Measurements from ENCODE around the gene ANKS3.

ANKS3 gene

DNA sequence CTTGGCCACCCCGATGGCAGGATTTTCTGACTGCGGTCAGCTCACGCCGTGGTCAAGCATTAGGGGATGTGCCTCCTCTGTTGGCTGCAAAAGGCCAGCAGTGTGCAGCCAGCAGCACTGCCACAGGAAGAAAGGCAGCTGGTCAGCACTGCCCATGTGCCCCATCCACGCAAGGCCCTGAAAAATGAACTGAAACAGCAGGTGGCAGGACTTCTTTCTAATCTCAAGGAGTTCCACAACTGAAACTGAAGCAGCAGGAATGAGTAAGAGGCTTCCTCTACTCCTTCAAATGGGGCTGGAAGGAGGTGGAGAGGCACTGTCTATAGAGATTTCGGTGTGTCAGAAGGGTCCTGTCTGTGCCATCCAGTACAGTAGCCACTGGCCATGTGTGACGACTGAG lies 29.7 kb upstream of the ANKS3 start:
- DNase-seq (ENCODE audit: extremely low spot score) = no peak
- ChIA-PET CTCF (interaction anchor here (0.7 to 0.8 kb wide), 2 partner anchors 14 to 136 kb away, joined by 4 to 7 read pairs; no protein-coding TSS in a partner anchor), POLR2A (no interaction called here)

DNA sequence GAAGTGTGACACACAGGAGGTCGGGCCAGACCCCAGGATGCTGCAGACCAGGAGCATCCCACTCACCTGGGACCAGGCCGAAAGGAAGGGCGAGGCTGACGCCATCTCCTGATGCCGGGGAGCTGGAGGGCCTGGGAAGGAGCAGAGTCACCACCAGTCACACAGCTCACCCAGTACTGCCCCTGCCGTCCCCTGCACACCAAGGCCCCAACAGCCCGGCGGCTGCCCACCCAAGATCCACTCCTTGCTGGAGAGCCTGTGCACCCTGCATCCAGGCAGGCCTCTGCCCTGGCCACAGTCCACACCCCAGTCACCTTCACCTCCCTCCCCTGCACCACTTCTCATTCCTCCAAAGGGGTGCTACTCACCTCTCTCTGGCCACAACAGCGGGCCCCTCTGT lies 28.1 kb upstream of the ANKS3 start:
- TF ChIP-seq L3MBTL2 (conservative IDR thresholded peaks at IDR 0.05) = no peak
- no peak for TF ChIP-seq FOXA1 (IDR thresholded peaks at IDR 0.05)
- TF ChIP-seq SUZ12 (IDR thresholded peaks at IDR 0.05) = no peak
- no peak for TF ChIP-seq CTBP1 (IDR thresholded peaks at IDR 0.05; ENCODE audit: borderline replicate concordance)
- no peak for TF ChIP-seq HDGF (IDR thresholded peaks at IDR 0.05; ENCODE audit: borderline replicate concordance)
- no peak for TF ChIP-seq LEF1 (IDR thresholded peaks at IDR 0.05; ENCODE audit: borderline replicate concordance)
- TF ChIP-seq TARDBP (IDR thresholded peaks at IDR 0.05) = no peak
- TF ChIP-seq FOXM1 (IDR thresholded peaks at IDR 0.05; ENCODE audit: borderline replicate concordance) = no peak
- no peak for TF ChIP-seq NFRKB (IDR thresholded peaks at IDR 0.05)
- no peak for TF ChIP-seq ELF4 (IDR thresholded peaks at IDR 0.05)
- no peak for TF ChIP-seq ZNF384 (IDR thresholded peaks at IDR 0.05)
- TF ChIP-seq BHLHE40 (IDR thresholded peaks at IDR 0.05; ENCODE audit: borderline replicate concordance) = no peak
- no peak for TF ChIP-seq FOXK2 (IDR thresholded peaks at IDR 0.05)
- no peak for TF ChIP-seq SP1 (IDR thresholded peaks at IDR 0.05)
- ChIA-PET POLR2A (no interaction called here), CTCF (interaction anchor here (0.6 kb wide), 1 partner anchor 1728 kb away, joined by 4 read pairs; no protein-coding TSS in a partner anchor)
- no peak for DNase-seq (ENCODE audit: extremely low spot score)

More for the DNA sequence above, 29.7 kb upstream of the ANKS3 start:
- no peak for TF ChIP-seq NFRKB (IDR thresholded peaks at IDR 0.05)
- TF ChIP-seq ELF4 (IDR thresholded peaks at IDR 0.05) = no peak
- no peak for TF ChIP-seq HDGF (IDR thresholded peaks at IDR 0.05; ENCODE audit: borderline replicate concordance)
- TF ChIP-seq FOXK2 (IDR thresholded peaks at IDR 0.05) = no peak
- TF ChIP-seq SUZ12 (IDR thresholded peaks at IDR 0.05) = no peak
- TF ChIP-seq ZNF384 (IDR thresholded peaks at IDR 0.05) = no peak
- no peak for TF ChIP-seq FOXA1 (IDR thresholded peaks at IDR 0.05)
- no peak for TF ChIP-seq LEF1 (IDR thresholded peaks at IDR 0.05; ENCODE audit: borderline replicate concordance)
- TF ChIP-seq BHLHE40 (IDR thresholded peaks at IDR 0.05; ENCODE audit: borderline replicate concordance) = no peak
- no peak for TF ChIP-seq TARDBP (IDR thresholded peaks at IDR 0.05)
- TF ChIP-seq, protein P1, sequence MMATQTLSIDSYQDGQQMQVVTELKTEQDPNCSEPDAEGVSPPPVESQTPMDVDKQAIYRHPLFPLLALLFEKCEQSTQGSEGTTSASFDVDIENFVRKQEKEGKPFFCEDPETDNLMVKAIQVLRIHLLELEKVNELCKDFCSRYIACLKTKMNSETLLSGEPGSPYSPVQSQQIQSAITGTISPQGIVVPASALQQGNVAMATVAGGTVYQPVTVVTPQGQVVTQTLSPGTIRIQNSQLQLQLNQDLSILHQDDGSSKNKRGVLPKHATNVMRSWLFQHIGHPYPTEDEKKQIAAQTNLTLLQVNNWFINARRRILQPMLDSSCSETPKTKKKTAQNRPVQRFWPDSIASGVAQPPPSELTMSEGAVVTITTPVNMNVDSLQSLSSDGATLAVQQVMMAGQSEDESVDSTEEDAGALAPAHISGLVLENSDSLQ (IDR thresholded peaks at IDR 0.05) = no peak
- no peak for TF ChIP-seq L3MBTL2 (conservative IDR thresholded peaks at IDR 0.05)
- no peak for TF ChIP-seq ARNT (IDR thresholded peaks at IDR 0.05)
- no peak for TF ChIP-seq CTBP1 (IDR thresholded peaks at IDR 0.05; ENCODE audit: borderline replicate concordance)
- TF ChIP-seq FOXM1 (IDR thresholded peaks at IDR 0.05; ENCODE audit: borderline replicate concordance) = no peak
- no peak for TF ChIP-seq SP1 (IDR thresholded peaks at IDR 0.05)

DNA sequence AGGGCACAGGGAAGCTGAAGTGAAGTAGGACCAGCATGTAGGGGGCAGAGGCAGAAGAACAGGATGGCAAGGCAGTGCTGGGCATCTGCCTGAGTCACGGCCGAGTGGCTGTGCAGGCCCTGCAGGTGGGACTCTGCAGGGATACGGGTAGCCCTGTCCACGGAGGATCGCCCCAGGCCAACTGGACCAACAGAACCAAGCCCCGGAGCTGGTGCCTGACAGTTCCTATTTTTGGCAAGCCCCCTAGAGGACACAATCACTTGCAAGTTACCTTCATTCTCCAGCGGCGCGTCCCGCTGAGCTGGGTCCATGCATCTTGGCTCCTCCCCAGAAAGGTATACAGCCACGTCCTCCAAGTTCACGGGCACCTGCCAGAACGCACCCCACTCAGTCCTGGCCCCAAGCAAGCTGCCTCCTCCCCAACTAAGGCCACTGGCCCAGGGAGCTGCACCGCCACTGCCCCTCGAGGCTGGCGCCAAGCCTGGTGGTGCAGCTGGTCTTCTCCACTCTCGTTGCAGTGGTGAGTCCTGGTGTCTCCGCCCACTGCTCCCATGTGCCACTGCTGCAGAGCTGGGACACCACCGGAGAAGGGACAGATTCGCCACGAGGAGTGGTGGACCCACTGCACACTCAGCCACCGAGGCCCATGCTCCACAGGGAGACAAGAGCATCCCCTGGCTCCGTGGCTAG lies 26.3 kb upstream of the ANKS3 start:
- ChIA-PET CTCF (no interaction called here), POLR2A (no interaction called here)
- TF ChIP-seq FOXK2 (IDR thresholded peaks at IDR 0.05) = no peak
- no peak for TF ChIP-seq SP1 (IDR thresholded peaks at IDR 0.05)
- no peak for TF ChIP-seq TARDBP (IDR thresholded peaks at IDR 0.05)
- no peak for TF ChIP-seq LEF1 (IDR thresholded peaks at IDR 0.05; ENCODE audit: borderline replicate concordance)
- no peak for TF ChIP-seq L3MBTL2 (conservative IDR thresholded peaks at IDR 0.05)
- no peak for DNase-seq (ENCODE audit: extremely low spot score)

DNA sequence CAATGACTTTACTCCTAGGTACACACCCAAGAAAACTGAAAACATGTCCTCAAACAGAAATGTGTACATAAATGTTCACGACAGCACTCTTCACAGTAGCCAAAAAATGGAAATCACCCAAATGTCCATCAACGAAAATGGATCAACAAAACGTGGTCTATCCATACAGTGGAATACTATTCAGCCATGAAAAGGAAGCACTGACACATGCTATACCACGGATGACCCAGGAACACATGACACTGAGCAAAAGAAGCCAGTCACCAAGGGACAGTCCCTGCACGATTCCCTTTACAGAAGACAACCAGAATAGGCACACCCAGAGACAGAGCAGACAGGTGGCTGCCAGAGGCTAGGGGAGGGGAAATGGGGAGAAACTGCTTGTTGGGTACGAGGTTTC lies 21.6 kb upstream of the ANKS3 start:
- ChIA-PET CTCF (no interaction called here), POLR2A (no interaction called here)

DNA sequence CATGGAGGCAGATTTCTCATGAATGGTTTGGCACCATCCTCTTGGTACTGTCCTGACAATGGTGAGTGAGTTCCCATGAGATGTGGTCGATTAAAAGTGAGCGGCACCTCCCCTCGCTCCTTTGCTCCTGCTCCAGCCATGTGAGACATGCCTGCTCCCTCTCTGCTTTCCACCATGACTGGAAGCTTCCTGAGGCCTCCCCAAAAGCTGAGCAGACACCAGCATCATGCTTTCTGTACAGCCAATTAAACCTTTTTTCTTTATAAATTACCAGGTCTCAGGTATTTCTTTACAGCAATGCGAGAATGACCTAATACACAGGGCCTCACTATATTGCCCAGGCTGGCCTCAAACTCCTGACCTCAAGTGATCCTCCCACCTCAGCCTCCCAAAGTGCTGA lies 20.8 kb upstream of the ANKS3 start:
- CTCF ChIA-PET = no interaction called here
- TF ChIP-seq TARDBP (IDR thresholded peaks at IDR 0.05) (no peak), ZNF384 (IDR thresholded peaks at IDR 0.05) (no peak), L3MBTL2 (conservative IDR thresholded peaks at IDR 0.05) (no peak), CTBP1 (IDR thresholded peaks at IDR 0.05; ENCODE audit: borderline replicate concordance) (no peak), FOXM1 (IDR thresholded peaks at IDR 0.05; ENCODE audit: borderline replicate concordance) (no peak), BHLHE40 (IDR thresholded peaks at IDR 0.05; ENCODE audit: borderline replicate concordance) (no peak), FOXK2 (IDR thresholded peaks at IDR 0.05) (no peak), SP1 (IDR thresholded peaks at IDR 0.05) (no peak), NFRKB (IDR thresholded peaks at IDR 0.05) (no peak), FOXA1 (IDR thresholded peaks at IDR 0.05) (no peak)
- TF ChIP-seq, protein P1 (IDR thresholded peaks at IDR 0.05) = no peak
- POLR2A ChIA-PET = no interaction called here
- no peak for DNase-seq (ENCODE audit: extremely low spot score)

More for the DNA sequence above, 21.6 kb upstream of the ANKS3 start:
- DNase-seq (ENCODE audit: extremely low spot score) = no peak
- TF ChIP-seq L3MBTL2 (conservative IDR thresholded peaks at IDR 0.05) (no peak), ARNT (IDR thresholded peaks at IDR 0.05) (no peak), ELF4 (IDR thresholded peaks at IDR 0.05) (no peak), FOXM1 (IDR thresholded peaks at IDR 0.05; ENCODE audit: borderline replicate concordance) (no peak), NFRKB (IDR thresholded peaks at IDR 0.05) (no peak), BHLHE40 (IDR thresholded peaks at IDR 0.05; ENCODE audit: borderline replicate concordance) (no peak), SUZ12 (IDR thresholded peaks at IDR 0.05) (no peak)

DNA sequence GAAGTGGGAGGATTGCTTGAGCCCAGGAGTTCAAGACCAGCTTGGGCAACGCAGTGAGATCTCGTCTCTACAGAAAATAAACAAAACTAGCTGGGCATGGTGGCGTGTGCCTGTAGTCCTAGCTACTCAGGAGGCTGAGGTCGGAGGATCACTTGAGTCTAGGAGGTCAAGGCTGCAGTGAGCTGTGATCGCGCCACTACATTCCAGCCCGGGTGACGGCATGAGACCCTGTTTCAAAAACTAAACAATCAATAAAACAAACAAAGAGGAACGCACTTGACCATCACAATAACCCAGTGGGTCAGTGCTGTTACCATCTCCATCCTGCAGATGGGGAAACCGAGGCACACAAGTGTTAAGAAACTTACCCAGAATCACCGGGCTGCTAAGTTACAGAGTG lies 19.2 kb upstream of the ANKS3 start:
- DNase-seq (ENCODE audit: extremely low spot score) = no peak
- ChIA-PET CTCF (no interaction called here), POLR2A (no interaction called here)
- TF ChIP-seq ELF4 (IDR thresholded peaks at IDR 0.05) = no peak
- TF ChIP-seq SUZ12 (IDR thresholded peaks at IDR 0.05) = no peak
- no peak for TF ChIP-seq TARDBP (IDR thresholded peaks at IDR 0.05)

Measured in HEK293T (cell line).